CD4-positive, alpha-beta T cell treated with Interleukin-4 for 1 hour (primary cell): ENCODE measurements around the gene PPP6R2.
"Not testable (repeated sequence)": the region's sequence is repeated elsewhere in the genome, so short reads cannot be mapped to it uniquely, and the experiment has no call there.

Source experiments
- DNase-seq, 2 donors: peaks; one replicate each; pipeline ENCODE4 v3.0.0-alpha.2; 2020 to 2022

Gene PPP6R2

GRCh38 chr22:50318356-50318697 lies 24.8 kb upstream of the PPP6R2 start:
- no peak for DNase-seq

- DNase-seq: no peak
Observed at GRCh38 chr22:50318698-50319411, 24.3 kb upstream of the PPP6R2 start.

- no peak for DNase-seq
Observed at GRCh38 chr22:50319503-50319951, 23.6 kb upstream of the PPP6R2 start.

- DNase-seq: no peak
Observed at GRCh38 chr22:50320116-50320515, 23.0 kb upstream of the PPP6R2 start.

GRCh38 chr22:50320671-50321325 lies 22.3 kb upstream of the PPP6R2 start:
- DNase-seq: no peak

GRCh38 chr22:50322382-50323104 lies 20.6 kb upstream of the PPP6R2 start:
- DNase-seq: not testable (repeated sequence)

GRCh38 chr22:50323900-50324299 lies 19.2 kb upstream of the PPP6R2 start:
- no peak for DNase-seq

- no peak for DNase-seq
Observed at GRCh38 chr22:50325444-50326224, 17.5 kb upstream of the PPP6R2 start.

- no peak for DNase-seq
Observed at GRCh38 chr22:50326225-50326955, 16.7 kb upstream of the PPP6R2 start.

GRCh38 chr22:50326956-50327710 lies 16.0 kb upstream of the PPP6R2 start, which contains the start of gene DENND6B:
Gene DENND6B, minus strand, starts transcription at chr22:50327012. Its CDS starts 24 bp downstream, at chr22:50326988.
- peak; percentile 69 for DNase-seq

- no peak for DNase-seq
Observed at GRCh38 chr22:50327711-50328019, 15.5 kb upstream of the PPP6R2 start.

- DNase-seq: no peak
Observed at GRCh38 chr22:50329236-50329635, 13.9 kb upstream of the PPP6R2 start.

- DNase-seq: not testable (repeated sequence)
Observed at GRCh38 chr22:50334433-50334832, 8.7 kb upstream of the PPP6R2 start.

GRCh38 chr22:50337262-50338041 lies 5.7 kb upstream of the PPP6R2 start:
- DNase-seq: no peak

GRCh38 chr22:50338042-50338573 lies 5.0 kb upstream of the PPP6R2 start:
- no peak for DNase-seq

- no peak for DNase-seq
Observed at GRCh38 chr22:50338860-50339462, 4.2 kb upstream of the PPP6R2 start.

- peak; percentile 19 to 46 for DNase-seq
Observed at GRCh38 chr22:50339945-50340879, 2.9 kb upstream of the PPP6R2 start.

GRCh38 chr22:50341977-50342650 lies 1.0 kb upstream of the PPP6R2 start:
- DNase-seq: peak; percentile 87 to 89
